ENCODE measurements around the gene FLNB. TPM values are rescaled to one million over a fixed set of nuclear protein-coding genes. Genes with fewer than 3 reads are reported as not detected.

Gene FLNB
- total RNA-seq, 1 experiment from 2014 or later: 147 TPM

DNA sequence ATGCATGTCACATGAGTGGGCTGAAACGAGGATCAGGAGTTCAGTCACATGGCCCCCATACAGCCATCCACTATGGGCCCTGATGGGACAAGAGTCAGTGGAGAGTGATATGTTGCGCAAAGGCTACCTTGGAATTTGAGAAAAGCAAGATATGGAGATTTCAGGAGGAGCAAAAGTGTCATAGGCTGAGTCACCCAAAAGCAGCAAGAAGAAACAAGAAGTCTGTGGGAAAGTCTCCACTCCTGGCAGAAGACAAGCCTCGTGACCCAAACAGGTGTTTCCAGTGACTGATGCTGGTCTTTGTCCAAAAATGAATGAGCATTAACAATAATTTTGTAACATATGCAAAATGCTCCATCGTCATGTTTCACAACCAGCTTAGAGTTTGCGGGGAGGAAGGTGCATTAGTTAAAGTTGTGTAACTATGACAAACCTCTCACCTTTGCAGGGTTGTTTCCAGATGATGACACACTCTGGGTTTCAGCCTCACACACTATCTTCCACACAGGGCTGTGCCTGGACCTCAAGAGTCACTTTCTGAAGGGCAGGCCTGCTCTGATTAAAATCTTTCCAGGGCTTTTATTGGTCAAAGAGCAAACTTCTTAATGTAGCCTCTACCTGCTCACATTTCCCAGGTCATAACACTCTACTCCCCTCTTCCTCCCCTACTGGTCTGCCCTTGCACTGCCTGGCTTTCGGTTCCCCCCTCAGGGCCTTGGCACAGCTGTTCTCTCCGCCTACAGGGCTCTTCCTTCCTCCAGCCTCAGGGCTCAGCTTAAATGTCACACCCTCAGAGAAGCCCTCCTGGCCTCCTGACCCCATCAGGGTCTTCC lies 206.5 kb downstream of the FLNB start:
- Mint-ChIP-seq H3K27me3 (ENCODE audit: unreplicated experiment) (peaks cover 29% of the 10 kb centered on the region), H3K27ac (ENCODE audit: unreplicated experiment) (no peak overlapping the region), H3K36me3 (ENCODE audit: insufficient read depth, unreplicated experiment) (no peaks in the 10 kb centered on the region), H3K9me3 (ENCODE audit: low read depth, unreplicated experiment) (no peaks in the 10 kb centered on the region), H3K4me1 (ENCODE audit: low read depth, unreplicated experiment) (peaks cover 15% of the 10 kb centered on the region), H3K4me3 (ENCODE audit: low read depth, unreplicated experiment) (no peak overlapping the region)
- TF ChIP-seq, protein P1, sequence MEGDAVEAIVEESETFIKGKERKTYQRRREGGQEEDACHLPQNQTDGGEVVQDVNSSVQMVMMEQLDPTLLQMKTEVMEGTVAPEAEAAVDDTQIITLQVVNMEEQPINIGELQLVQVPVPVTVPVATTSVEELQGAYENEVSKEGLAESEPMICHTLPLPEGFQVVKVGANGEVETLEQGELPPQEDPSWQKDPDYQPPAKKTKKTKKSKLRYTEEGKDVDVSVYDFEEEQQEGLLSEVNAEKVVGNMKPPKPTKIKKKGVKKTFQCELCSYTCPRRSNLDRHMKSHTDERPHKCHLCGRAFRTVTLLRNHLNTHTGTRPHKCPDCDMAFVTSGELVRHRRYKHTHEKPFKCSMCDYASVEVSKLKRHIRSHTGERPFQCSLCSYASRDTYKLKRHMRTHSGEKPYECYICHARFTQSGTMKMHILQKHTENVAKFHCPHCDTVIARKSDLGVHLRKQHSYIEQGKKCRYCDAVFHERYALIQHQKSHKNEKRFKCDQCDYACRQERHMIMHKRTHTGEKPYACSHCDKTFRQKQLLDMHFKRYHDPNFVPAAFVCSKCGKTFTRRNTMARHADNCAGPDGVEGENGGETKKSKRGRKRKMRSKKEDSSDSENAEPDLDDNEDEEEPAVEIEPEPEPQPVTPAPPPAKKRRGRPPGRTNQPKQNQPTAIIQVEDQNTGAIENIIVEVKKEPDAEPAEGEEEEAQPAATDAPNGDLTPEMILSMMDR (IDR thresholded peaks at IDR 0.05; ENCODE audit: unreplicated experiment): no peak
- BruUV-seq (replicated peaks): no TSS peak
- intact Hi-C loops (cut with micrococcal nuclease; ENCODE audit: unreplicated experiment): no loop called here
- no peak for DNase-seq
- CTCF ChIA-PET: interaction anchor here (0.9 kb wide), 1 partner anchor 27 kb away, joined by 3 read pairs; no protein-coding TSS in a partner anchor

DNA sequence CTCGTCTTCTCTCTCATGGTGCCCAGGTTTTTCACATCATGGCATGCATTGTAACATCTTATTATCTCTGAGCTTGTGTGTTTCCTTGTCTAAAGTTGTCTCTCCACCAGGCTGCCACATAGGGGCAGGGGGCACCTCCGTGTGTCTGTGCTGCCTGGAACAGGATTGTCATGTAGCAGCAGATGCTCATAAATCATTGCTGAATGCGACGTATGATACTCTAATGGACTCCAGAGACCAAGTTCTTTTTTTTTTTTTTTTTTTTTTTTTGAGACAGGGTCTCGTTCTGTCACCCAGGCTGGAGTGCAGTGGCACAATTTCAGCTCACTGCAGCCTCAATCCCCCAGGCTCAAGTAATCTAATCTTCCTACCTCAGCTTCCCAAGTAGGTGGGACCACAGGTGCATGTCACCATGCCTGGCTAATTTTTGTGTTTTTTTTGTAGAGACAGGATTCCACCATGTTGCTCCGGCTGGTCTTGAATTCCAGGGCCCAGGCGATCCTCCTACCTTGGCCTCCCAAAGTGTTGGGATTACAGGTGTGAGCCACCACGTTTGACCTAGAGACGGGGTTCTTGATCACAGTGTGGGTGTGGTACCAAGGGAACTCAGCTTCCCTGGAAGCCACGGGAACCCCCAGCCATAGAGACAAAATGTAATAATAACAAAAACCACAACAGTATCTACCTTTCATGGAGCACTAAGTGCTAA lies 207.2 kb downstream of the FLNB start:
- no TSS peak for BruUV-seq (replicated peaks)
- CTCF ChIA-PET: no interaction called here
- intact Hi-C loops (cut with micrococcal nuclease; ENCODE audit: unreplicated experiment): no loop called here

DNA sequence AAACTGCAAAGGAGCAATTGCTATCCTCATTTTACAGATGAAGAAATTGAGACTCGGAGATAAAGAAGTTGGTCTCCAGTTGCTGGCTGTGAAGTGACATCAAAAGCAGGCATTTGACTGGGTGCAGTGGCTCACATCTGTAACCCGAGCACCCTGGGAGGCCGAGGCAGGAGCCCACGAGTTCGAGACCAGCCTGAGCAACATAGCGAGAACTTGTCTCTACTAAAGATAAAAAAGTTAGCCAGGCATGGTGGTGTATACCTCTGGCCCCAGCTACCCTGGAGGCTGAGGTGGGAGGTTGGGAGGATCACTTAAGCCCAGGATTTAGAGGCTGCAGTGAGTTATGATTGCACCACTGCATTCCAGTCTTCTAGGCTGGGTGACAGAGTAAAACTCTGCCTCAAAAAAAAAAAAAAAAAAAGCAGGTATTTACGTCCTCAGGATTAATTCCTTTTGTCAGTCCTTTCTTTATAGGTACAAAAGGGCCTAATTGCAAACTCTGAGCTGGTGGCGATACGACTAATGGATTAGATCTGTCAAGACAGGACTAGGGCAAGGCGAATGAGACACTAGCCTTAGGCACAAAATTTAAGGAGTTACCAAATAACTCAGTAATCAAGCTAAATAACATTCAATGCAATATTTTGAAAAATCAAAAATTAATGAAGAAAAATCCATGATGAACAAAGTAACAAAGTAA lies 208.4 kb downstream of the FLNB start:
- TF ChIP-seq, protein P1 (IDR thresholded peaks at IDR 0.05; ENCODE audit: unreplicated experiment): no peak

More for the DNA sequence above, 207.2 kb downstream of the FLNB start:
- peaks cover 22% of the 10 kb centered on the region for H3K27me3 Mint-ChIP-seq (ENCODE audit: unreplicated experiment)
- no peak for DNase-seq
- no peak overlapping the region for H3K4me3 Mint-ChIP-seq (ENCODE audit: low read depth, unreplicated experiment)
- TF ChIP-seq, protein P1 (IDR thresholded peaks at IDR 0.05; ENCODE audit: unreplicated experiment): no peak
- H3K9me3 Mint-ChIP-seq (ENCODE audit: low read depth, unreplicated experiment): no peaks in the 10 kb centered on the region
- H3K4me1 Mint-ChIP-seq (ENCODE audit: low read depth, unreplicated experiment): peaks cover 15% of the 10 kb centered on the region
- H3K36me3 Mint-ChIP-seq (ENCODE audit: insufficient read depth, unreplicated experiment): no peaks in the 10 kb centered on the region
- H3K27ac Mint-ChIP-seq (ENCODE audit: unreplicated experiment): no peak overlapping the region

DNA sequence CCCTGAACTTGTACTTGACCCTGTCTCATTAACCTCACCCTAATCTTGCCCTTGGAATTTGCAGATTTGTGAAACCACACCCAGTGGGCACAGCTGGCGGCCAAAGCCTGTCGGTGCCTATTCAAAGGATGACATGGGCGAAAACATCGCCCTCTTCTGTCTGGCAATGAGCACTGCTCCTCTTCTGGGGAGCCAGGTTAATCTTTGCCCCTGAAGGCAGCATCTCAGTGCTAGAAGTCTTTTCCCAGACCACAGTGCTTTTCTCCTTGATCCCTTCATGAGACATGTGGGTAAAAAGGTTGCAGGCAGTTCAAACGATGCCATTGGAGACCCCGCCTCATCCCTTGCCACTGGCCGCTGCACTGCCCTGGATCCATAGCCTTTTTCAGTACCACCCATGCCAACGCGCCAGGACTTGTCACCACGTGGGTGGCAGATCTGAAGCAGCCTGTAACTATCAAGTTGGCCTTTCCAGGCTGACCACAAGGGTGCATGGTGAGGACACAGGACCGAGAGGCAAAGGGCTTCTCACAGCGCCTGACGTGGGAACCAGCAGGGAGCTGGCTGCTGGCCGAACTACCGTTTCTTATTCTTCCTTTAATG lies 209.1 kb downstream of the FLNB start:
- Mint-ChIP-seq H3K36me3 (ENCODE audit: insufficient read depth, unreplicated experiment) (no peaks in the 10 kb centered on the region), H3K27ac (ENCODE audit: unreplicated experiment) (no peak overlapping the region), H3K4me3 (ENCODE audit: low read depth, unreplicated experiment) (peak overlapping the region; percentile 59), H3K27me3 (ENCODE audit: unreplicated experiment) (peaks cover 20% of the 10 kb centered on the region), H3K9me3 (ENCODE audit: low read depth, unreplicated experiment) (no peaks in the 10 kb centered on the region), H3K4me1 (ENCODE audit: low read depth, unreplicated experiment) (peaks cover 25% of the 10 kb centered on the region)
- TF ChIP-seq, protein P1 (IDR thresholded peaks at IDR 0.05; ENCODE audit: unreplicated experiment): peak; percentile 70
- no TSS peak for BruUV-seq (replicated peaks)
- DNase-seq: peak; percentile 64
- CTCF ChIA-PET: interaction anchor here (0.6 to 1.9 kb wide), 11 partner anchors 15 to 1602 kb away, joined by 3 to 24 read pairs (median 3); partner anchors contain the start of genes HTD2 and RPP14
- intact Hi-C loops (cut with micrococcal nuclease; ENCODE audit: unreplicated experiment): loop anchor here (1.0 kb wide), 1 partner anchor 29 kb away; no protein-coding TSS in a partner anchor

More for the DNA sequence above, 208.4 kb downstream of the FLNB start:
- no peaks in the 10 kb centered on the region for H3K9me3 Mint-ChIP-seq (ENCODE audit: low read depth, unreplicated experiment)
- intact Hi-C loops (cut with micrococcal nuclease; ENCODE audit: unreplicated experiment): loop anchor here (1.0 kb wide), 1 partner anchor 28 kb away; no protein-coding TSS in a partner anchor
- H3K27me3 Mint-ChIP-seq (ENCODE audit: unreplicated experiment): peaks cover 20% of the 10 kb centered on the region
- no peaks in the 10 kb centered on the region for H3K36me3 Mint-ChIP-seq (ENCODE audit: insufficient read depth, unreplicated experiment)
- peaks cover 19% of the 10 kb centered on the region for H3K4me1 Mint-ChIP-seq (ENCODE audit: low read depth, unreplicated experiment)
- no peak overlapping the region for H3K27ac Mint-ChIP-seq (ENCODE audit: unreplicated experiment)
- H3K4me3 Mint-ChIP-seq (ENCODE audit: low read depth, unreplicated experiment): no peak overlapping the region
- no TSS peak for BruUV-seq (replicated peaks)
- CTCF ChIA-PET: interaction anchor here (0.6 to 1.9 kb wide), 10 partner anchors 16 to 1602 kb away, joined by 3 to 24 read pairs (median 4); partner anchors contain the start of genes HTD2 and RPP14
- no peak for DNase-seq

All from Calu3 (cell line).